ENCODE measurements around the gene MGAM2.
"Not testable (repeated sequence)": the region's sequence is repeated elsewhere in the genome, so short reads cannot be mapped to it uniquely, and the experiment has no call there.

Gene MGAM2

GRCh38 chr7:142099347-142099746, 12.2 kb upstream of the MGAM2 start:
- not testable (repeated sequence) for H3K27me3 ChIP-seq (ENCODE audit: control insufficient read depth, insufficient read depth, low read length); H3K9ac ChIP-seq (ENCODE audit: low read length); H3K9me3 ChIP-seq (ENCODE audit: control insufficient read depth, low read depth, low read length); H3K4me1 ChIP-seq (ENCODE audit: control insufficient read depth, low read depth, low read length); H3K36me3 ChIP-seq (ENCODE audit: control insufficient read depth, low read depth, low read length); H3K4me3 ChIP-seq (ENCODE audit: low read length); H3K27ac ChIP-seq (ENCODE audit: low read length)

- H3K4me1 ChIP-seq (ENCODE audit: control insufficient read depth, low read depth, low read length) = no peaks in the 10 kb centered on the region
These were observed 10.9 kb upstream of the MGAM2 start for GRCh38 chr7:142100634-142101033.

GRCh38 chr7:142101794-142102193, 9.7 kb upstream of the MGAM2 start:
- H3K27me3 ChIP-seq (ENCODE audit: control insufficient read depth, insufficient read depth, low read length); H3K9ac ChIP-seq (ENCODE audit: low read length); H3K4me1 ChIP-seq (ENCODE audit: control insufficient read depth, low read depth, low read length); H3K4me3 ChIP-seq (ENCODE audit: low read length); H3K27ac ChIP-seq (ENCODE audit: low read length); H3K36me3 ChIP-seq (ENCODE audit: control insufficient read depth, low read depth, low read length); H3K9me3 ChIP-seq (ENCODE audit: control insufficient read depth, low read depth, low read length): not testable (repeated sequence)

More at GRCh38 chr7:142100634-142101033, 10.9 kb upstream of the MGAM2 start:
- H3K4me3 ChIP-seq (ENCODE audit: low read length) = no peak overlapping the region
- H3K9ac ChIP-seq (ENCODE audit: low read length) = no peak overlapping the region
- no peaks in the 10 kb centered on the region for H3K9me3 ChIP-seq (ENCODE audit: control insufficient read depth, low read depth, low read length)
- H3K27me3 ChIP-seq (ENCODE audit: control insufficient read depth, insufficient read depth, low read length) = no peaks in the 10 kb centered on the region
- H3K36me3 ChIP-seq (ENCODE audit: control insufficient read depth, low read depth, low read length) = no peaks in the 10 kb centered on the region
- H3K27ac ChIP-seq (ENCODE audit: low read length) = no peak overlapping the region

GRCh38 chr7:142104550-142105527, 6.7 kb upstream of the MGAM2 start:
- Histone ChIP-seq H3K9me3 (ENCODE audit: control insufficient read depth, low read depth, low read length) (no peaks in the 10 kb centered on the region), H3K27me3 (ENCODE audit: control insufficient read depth, insufficient read depth, low read length) (no peaks in the 10 kb centered on the region), H3K27ac (ENCODE audit: low read length) (no peak overlapping the region), H3K36me3 (ENCODE audit: control insufficient read depth, low read depth, low read length) (no peaks in the 10 kb centered on the region), H3K4me3 (ENCODE audit: low read length) (no peak overlapping the region), H3K9ac (ENCODE audit: low read length) (no peak overlapping the region), H3K4me1 (ENCODE audit: control insufficient read depth, low read depth, low read length) (no peaks in the 10 kb centered on the region)

GRCh38 chr7:142108728-142109505, 2.6 kb upstream of the MGAM2 start:
- H3K4me1 ChIP-seq (ENCODE audit: control insufficient read depth, low read depth, low read length) = peaks cover 12% of the 10 kb centered on the region
- H3K36me3 ChIP-seq (ENCODE audit: control insufficient read depth, low read depth, low read length) = no peaks in the 10 kb centered on the region
- no peaks in the 10 kb centered on the region for H3K9me3 ChIP-seq (ENCODE audit: control insufficient read depth, low read depth, low read length)
- H3K4me3 ChIP-seq (ENCODE audit: low read length) = no peak overlapping the region
- H3K27ac ChIP-seq (ENCODE audit: low read length) = no peak overlapping the region
- H3K9ac ChIP-seq (ENCODE audit: low read length) = no peak overlapping the region
- H3K27me3 ChIP-seq (ENCODE audit: control insufficient read depth, insufficient read depth, low read length) = no peaks in the 10 kb centered on the region

GRCh38 chr7:142110098-142110497, 1.4 kb upstream of the MGAM2 start:
- H3K36me3 ChIP-seq (ENCODE audit: control insufficient read depth, low read depth, low read length) = no peaks in the 10 kb centered on the region
- no peaks in the 10 kb centered on the region for H3K27me3 ChIP-seq (ENCODE audit: control insufficient read depth, insufficient read depth, low read length)
- no peak overlapping the region for H3K9ac ChIP-seq (ENCODE audit: low read length)
- no peak overlapping the region for H3K27ac ChIP-seq (ENCODE audit: low read length)
- no peak overlapping the region for H3K4me3 ChIP-seq (ENCODE audit: low read length)
- H3K9me3 ChIP-seq (ENCODE audit: control insufficient read depth, low read depth, low read length) = no peaks in the 10 kb centered on the region
- peaks cover 12% of the 10 kb centered on the region for H3K4me1 ChIP-seq (ENCODE audit: control insufficient read depth, low read depth, low read length)

GRCh38 chr7:142110638-142111037, 880 bp upstream of the MGAM2 start:
- H3K9ac ChIP-seq (ENCODE audit: low read length) = no peak overlapping the region
- H3K27ac ChIP-seq (ENCODE audit: low read length) = no peak overlapping the region
- no peaks in the 10 kb centered on the region for H3K9me3 ChIP-seq (ENCODE audit: control insufficient read depth, low read depth, low read length)
- no peaks in the 10 kb centered on the region for H3K36me3 ChIP-seq (ENCODE audit: control insufficient read depth, low read depth, low read length)
- no peak overlapping the region for H3K4me3 ChIP-seq (ENCODE audit: low read length)
- H3K27me3 ChIP-seq (ENCODE audit: control insufficient read depth, insufficient read depth, low read length) = no peaks in the 10 kb centered on the region
- H3K4me1 ChIP-seq (ENCODE audit: control insufficient read depth, low read depth, low read length) = peaks cover 12% of the 10 kb centered on the region

- H3K9ac ChIP-seq (ENCODE audit: low read length) = no peak overlapping the region
- H3K27ac ChIP-seq (ENCODE audit: low read length) = no peak overlapping the region
- peaks cover 12% of the 10 kb centered on the region for H3K4me1 ChIP-seq (ENCODE audit: control insufficient read depth, low read depth, low read length)
- no peaks in the 10 kb centered on the region for H3K36me3 ChIP-seq (ENCODE audit: control insufficient read depth, low read depth, low read length)
- no peak overlapping the region for H3K4me3 ChIP-seq (ENCODE audit: low read length)
- no peaks in the 10 kb centered on the region for H3K27me3 ChIP-seq (ENCODE audit: control insufficient read depth, insufficient read depth, low read length)
- H3K9me3 ChIP-seq (ENCODE audit: control insufficient read depth, low read depth, low read length) = no peaks in the 10 kb centered on the region
These were observed 568 bp downstream of the MGAM2 start for GRCh38 chr7:142112086-142112485.

- Histone ChIP-seq H3K4me3 (ENCODE audit: low read length) (no peak overlapping the region), H3K9me3 (ENCODE audit: control insufficient read depth, low read depth, low read length) (no peaks in the 10 kb centered on the region), H3K36me3 (ENCODE audit: control insufficient read depth, low read depth, low read length) (no peaks in the 10 kb centered on the region), H3K4me1 (ENCODE audit: control insufficient read depth, low read depth, low read length) (peaks cover 12% of the 10 kb centered on the region), H3K27ac (ENCODE audit: low read length) (no peak overlapping the region), H3K9ac (ENCODE audit: low read length) (no peak overlapping the region), H3K27me3 (ENCODE audit: control insufficient read depth, insufficient read depth, low read length) (no peaks in the 10 kb centered on the region)
These were observed 2.7 kb downstream of the MGAM2 start for GRCh38 chr7:142114207-142114606.

- Histone ChIP-seq H3K36me3 (ENCODE audit: control insufficient read depth, low read depth, low read length) (no peaks in the 10 kb centered on the region), H3K9ac (ENCODE audit: low read length) (no peak overlapping the region), H3K27me3 (ENCODE audit: control insufficient read depth, insufficient read depth, low read length) (no peaks in the 10 kb centered on the region), H3K27ac (ENCODE audit: low read length) (no peak overlapping the region), H3K4me1 (ENCODE audit: control insufficient read depth, low read depth, low read length) (no peaks in the 10 kb centered on the region), H3K9me3 (ENCODE audit: control insufficient read depth, low read depth, low read length) (no peaks in the 10 kb centered on the region), H3K4me3 (ENCODE audit: low read length) (no peak overlapping the region)
These were observed 9.0 kb downstream of the MGAM2 start for GRCh38 chr7:142120524-142120923.

- Histone ChIP-seq H3K9ac (ENCODE audit: low read length) (no peak overlapping the region), H3K27me3 (ENCODE audit: control insufficient read depth, insufficient read depth, low read length) (no peaks in the 10 kb centered on the region), H3K4me3 (ENCODE audit: low read length) (no peak overlapping the region), H3K9me3 (ENCODE audit: control insufficient read depth, low read depth, low read length) (no peaks in the 10 kb centered on the region), H3K36me3 (ENCODE audit: control insufficient read depth, low read depth, low read length) (no peaks in the 10 kb centered on the region), H3K27ac (ENCODE audit: low read length) (no peak overlapping the region), H3K4me1 (ENCODE audit: control insufficient read depth, low read depth, low read length) (no peaks in the 10 kb centered on the region)
These were observed 11.7 kb downstream of the MGAM2 start for GRCh38 chr7:142123184-142123583.
